SK-N-DZ (cell line): Measurements from ENCODE around the gene GPR132.

Source experiments
- small RNA-seq, 2 experiments: library from RNA; depleted of rRNA; stranded (forward); fragments of <200 nt; gene quantifications; one replicate each; pipeline ENCODE3, GENCODE V24; 2014

GPR132 gene

Small RNA genes lying within 50 kb of the gene (small RNA-seq; reads per million reads assigned to genes)
- gene AL512356.2: 0 reads per million in 2 experiments
